Mesenchymal stem cell (in vitro differentiated cells and primary cell): Measurements from ENCODE around the gene RARB. TPM values are rescaled to one million over a fixed set of nuclear protein-coding genes. Genes with fewer than 3 reads are reported as not detected.

ENCODE experiments used
- DNase-seq: peaks from one replicate; pipeline ENCODE4 v3.0.0-alpha.2; 2013
- H2AFZ ChIP-seq: one replicate; pipeline ENCODE4 v1.6.1; 2013; ENCODE audit warnings: low read depth, mild to moderate bottlenecking, control low read depth, inconsistent platforms, low read length, moderate library complexity
- H2AK5ac ChIP-seq: 2 replicates; pipeline ENCODE4 v1.6.1; 2013; ENCODE audit warnings: low read length, moderate library complexity, mild to moderate bottlenecking, inconsistent platforms; ENCODE audit not compliant: severe bottlenecking
- H2BK120ac ChIP-seq: one replicate; pipeline ENCODE4 v1.6.1; 2013; ENCODE audit warnings: low read depth, mild to moderate bottlenecking, inconsistent platforms, low read length, moderate library complexity
- H2BK12ac ChIP-seq, 2 experiments: one replicate each; pipeline ENCODE4 v1.6.1; 2013; ENCODE audit warnings: inconsistent platforms in 2 of 2, low read length in 2 of 2, mild to moderate bottlenecking in 2 of 2, moderate library complexity in 2 of 2, control low read depth in 1 of 2
- H2BK15ac ChIP-seq: one replicate; pipeline ENCODE4 v1.6.1; 2013; ENCODE audit warnings: mild to moderate bottlenecking, low read depth, inconsistent platforms; ENCODE audit not compliant: poor library complexity, severe bottlenecking
- H2BK5ac ChIP-seq: 2 replicates; pipeline ENCODE4 v1.6.1; 2013; ENCODE audit warnings: low read depth, mild to moderate bottlenecking, low read length, control low read depth, inconsistent platforms; ENCODE audit not compliant: poor library complexity, severe bottlenecking
- H3K14ac ChIP-seq, 2 experiments: one replicate each; pipeline ENCODE4 v1.6.1; 2013; ENCODE audit warnings: inconsistent platforms in 2 of 2, low read length in 2 of 2, control low read depth in 1 of 2, mild to moderate bottlenecking in 1 of 2, moderate library complexity in 1 of 2
- H3K18ac ChIP-seq, 2 experiments: one replicate each; pipeline ENCODE4 v1.6.1; 2013; ENCODE audit warnings: inconsistent platforms in 2 of 2, low read length in 2 of 2, control low read depth in 1 of 2, low read depth in 1 of 2, mild to moderate bottlenecking in 1 of 2
- H3K23ac ChIP-seq, 2 experiments: one replicate each; pipeline ENCODE4 v1.6.1; 2013; ENCODE audit warnings: inconsistent platforms in 2 of 2, low read length in 2 of 2, mild to moderate bottlenecking in 2 of 2, moderate library complexity in 2 of 2, control low read depth in 1 of 2
- H3K27ac ChIP-seq: 2 replicates; pipeline ENCODE4 v1.5.1; 2013; ENCODE audit warnings: mild to moderate bottlenecking, moderate library complexity, low read length, control low read depth, inconsistent platforms; ENCODE audit not compliant: poor library complexity, severe bottlenecking
- H3K27me3 ChIP-seq, 2 experiments: 2 replicates each; pipeline versions ENCODE4 v1.6.1 to v1.7.0; 2013; ENCODE audit warnings: low read length in 2 of 2, mild to moderate bottlenecking in 2 of 2, moderate library complexity in 2 of 2, control low read depth in 1 of 2, inconsistent platforms in 1 of 2; ENCODE audit not compliant: control insufficient read depth in 1 of 2, insufficient read depth in 1 of 2
- H3K36me3 ChIP-seq, 2 experiments: 2 replicates each; pipeline versions ENCODE4 v1.6.1 to v1.7.0; 2013; ENCODE audit warnings: low read length in 2 of 2, control low read depth in 1 of 2, inconsistent platforms in 1 of 2, low read depth in 1 of 2, mild to moderate bottlenecking in 1 of 2; ENCODE audit not compliant: insufficient read depth in 2 of 2, control insufficient read depth in 1 of 2
- H3K4ac ChIP-seq, 2 experiments: one replicate each; pipeline ENCODE4 v1.6.1; 2013; ENCODE audit warnings: inconsistent platforms in 2 of 2, low read length in 2 of 2, mild to moderate bottlenecking in 2 of 2, moderate library complexity in 2 of 2, control low read depth in 1 of 2, low read depth in 1 of 2
- H3K4me1 ChIP-seq: 2 replicates; pipeline ENCODE4 v1.6.1; 2013; ENCODE audit warnings: low read depth, low read length, control low read depth; ENCODE audit not compliant: control insufficient read depth, insufficient read depth
- H3K4me2 ChIP-seq: 2 replicates; pipeline ENCODE4 v1.6.1; 2013; ENCODE audit warnings: low read length, mild to moderate bottlenecking, inconsistent platforms; ENCODE audit not compliant: poor library complexity, severe bottlenecking
- H3K4me3 ChIP-seq, 2 experiments: 2 replicates each; pipeline versions ENCODE4 v1.5.1 to v1.7.0; 2013; ENCODE audit warnings: low read length in 2 of 2, mild to moderate bottlenecking in 2 of 2, control low read depth in 1 of 2, low read depth in 1 of 2; ENCODE audit not compliant: insufficient read depth in 1 of 2
- H3K79me1 ChIP-seq: replicated peaks from 2 replicates; pipeline ENCODE4 v1.6.1; 2013; ENCODE audit warnings: mild to moderate bottlenecking, control low read depth, low read length, inconsistent platforms; ENCODE audit not compliant: poor library complexity, severe bottlenecking
- H3K9ac ChIP-seq: 2 replicates; pipeline ENCODE4 v1.7.0; 2013; ENCODE audit warnings: mild to moderate bottlenecking, low read length, moderate library complexity
- H3K9me3 ChIP-seq: 2 replicates; pipeline ENCODE4 v1.7.0; 2013; ENCODE audit warnings: mild to moderate bottlenecking, low read length; ENCODE audit not compliant: control insufficient read depth
- H4K8ac ChIP-seq: one replicate; pipeline ENCODE4 v1.6.1; 2013; ENCODE audit warnings: inconsistent platforms, mild to moderate bottlenecking, low read length, moderate library complexity
- H4K91ac ChIP-seq: one replicate; pipeline ENCODE4 v1.6.1; 2013; ENCODE audit warnings: mild to moderate bottlenecking, low read length, inconsistent platforms
- WGBS: methylation state at CpG from one replicate; pipeline ENCODE4 v1.1.7; 2013; ENCODE audit warnings: mixed read lengths; 5-methylcytosine and 5-hydroxymethylcytosine counted together
- polyA plus RNA-seq, 2 experiments: library from polyadenylated mRNA; stranded (reverse); fragments of 200-250 nt; gene quantifications; one replicate each; pipeline ENCODE4 v1.2.3, GENCODE V29; 2013

Gene RARB
- 1.1 TPM for polyA plus RNA-seq (2013, experiment 1 of 2)
- polyA plus RNA-seq (2013, experiment 2 of 2), result 1.2 TPM

DNA sequence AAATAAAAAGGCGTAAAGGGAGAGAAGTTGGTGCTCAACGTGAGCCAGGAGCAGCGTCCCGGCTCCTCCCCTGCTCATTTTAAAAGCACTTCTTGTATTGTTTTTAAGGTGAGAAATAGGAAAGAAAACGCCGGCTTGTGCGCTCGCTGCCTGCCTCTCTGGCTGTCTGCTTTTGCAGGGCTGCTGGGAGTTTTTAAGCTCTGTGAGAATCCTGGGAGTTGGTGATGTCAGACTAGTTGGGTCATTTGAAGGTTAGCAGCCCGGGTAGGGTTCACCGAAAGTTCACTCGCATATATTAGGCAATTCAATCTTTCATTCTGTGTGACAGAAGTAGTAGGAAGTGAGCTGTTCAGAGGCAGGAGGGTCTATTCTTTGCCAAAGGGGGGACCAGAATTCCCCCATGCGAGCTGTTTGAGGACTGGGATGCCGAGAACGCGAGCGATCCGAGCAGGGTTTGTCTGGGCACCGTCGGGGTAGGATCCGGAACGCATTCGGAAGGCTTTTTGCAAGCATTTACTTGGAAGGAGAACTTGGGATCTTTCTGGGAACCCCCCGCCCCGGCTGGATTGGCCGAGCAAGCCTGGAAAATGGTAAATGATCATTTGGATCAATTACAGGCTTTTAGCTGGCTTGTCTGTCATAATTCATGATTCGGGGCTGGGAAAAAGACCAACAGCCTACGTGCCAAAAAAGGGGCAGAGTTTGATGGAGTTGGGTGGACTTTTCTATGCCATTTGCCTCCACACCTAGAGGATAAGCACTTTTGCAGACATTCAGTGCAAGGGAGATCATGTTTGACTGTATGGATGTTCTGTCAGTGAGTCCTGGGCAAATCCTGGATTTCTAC, at the start of gene RARB:
Gene RARB (plus strand): TSS at position 322 of the 847 bp plus-strand sequence. CDS start 469 bp downstream, at position 791.
- Histone ChIP-seq H3K4me3 (peak within 1 kb of the TSS; percentile 45 to 78), H3K14ac (no peak within 1 kb of the TSS), H2BK12ac (peak within 1 kb of the TSS; percentile 12 to 90), H3K36me3 (no peaks in the 10 kb centered on the region), H3K27ac (peak within 1 kb of the TSS; percentile 62), H3K4me2 (peak within 1 kb of the TSS; percentile 89), H3K79me1 (no peaks in the 10 kb centered on the region), H3K18ac (peak within 1 kb of the TSS; percentile 72 to 77), H4K8ac (peak within 1 kb of the TSS; percentile 8), H2BK15ac (no peak within 1 kb of the TSS), H2AK5ac (peak within 1 kb of the TSS; percentile 81), H2AFZ (peak within 1 kb of the TSS; percentile 72), H3K4ac (peak within 1 kb of the TSS in 1 of 2 experiments; percentile 59), H3K9me3 (no peaks in the 10 kb centered on the region), H2BK120ac (no peak within 1 kb of the TSS), H3K4me1 (peaks cover 12% of the 10 kb centered on the region), H2BK5ac (no peak within 1 kb of the TSS), H3K27me3 (no peaks in the 10 kb centered on the region), H3K23ac (no peak within 1 kb of the TSS), H3K9ac (peak within 1 kb of the TSS; percentile 77), H4K91ac (peak within 1 kb of the TSS; percentile 8)
- peak; percentile 93 for DNase-seq
- WGBS, result 6% methylated on average over 27 of the region's 27 CpGs

DNA sequence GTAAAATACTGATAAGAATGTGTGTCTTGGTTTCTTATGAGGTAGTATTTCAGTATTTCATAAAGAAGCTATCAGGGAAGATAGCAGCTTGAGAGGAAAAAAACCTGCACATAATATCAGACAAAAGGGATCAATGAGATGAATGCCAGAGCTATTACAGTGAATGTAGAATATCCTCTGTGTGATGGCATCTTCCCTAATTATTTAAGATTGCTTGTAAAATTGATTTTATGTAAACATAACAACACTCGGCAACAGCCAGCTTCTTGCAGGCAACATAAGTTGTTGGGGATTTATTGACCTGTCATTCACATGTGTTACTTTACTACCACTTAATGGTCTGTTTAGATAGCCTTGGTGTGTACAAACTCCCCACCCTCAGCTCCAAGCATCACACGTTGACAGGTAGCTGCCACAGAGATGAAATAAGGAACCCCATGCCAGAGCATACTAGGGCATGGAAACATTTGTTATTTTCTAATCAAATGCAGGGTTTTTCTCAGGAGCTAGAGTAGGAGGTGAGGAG, 49.2 kb upstream of the RARB start:
- H2AK5ac ChIP-seq, result no peak overlapping the region
- no peaks in the 10 kb centered on the region for H3K36me3 ChIP-seq
- no peak overlapping the region for H3K9ac ChIP-seq
- no peak overlapping the region for H3K4me3 ChIP-seq
- no peak for DNase-seq
- no peak overlapping the region for H3K4me2 ChIP-seq
- no peak overlapping the region for H2BK5ac ChIP-seq
- H3K4me1 ChIP-seq, result no peaks in the 10 kb centered on the region
- H2BK15ac ChIP-seq, result no peak overlapping the region
- no peak overlapping the region for H4K91ac ChIP-seq
- H3K27me3 ChIP-seq, result peaks cover 0 to 85% of the 10 kb centered on the region in 2 experiments
- H2AFZ ChIP-seq, result no peak overlapping the region
- H3K9me3 ChIP-seq, result no peaks in the 10 kb centered on the region
- peak overlapping the region in 1 of 2 experiments; percentile 66 for H3K4ac ChIP-seq
- peak overlapping the region in 1 of 2 experiments; percentile 87 for H3K14ac ChIP-seq
- no peak overlapping the region for H4K8ac ChIP-seq
- no peak overlapping the region for H3K18ac ChIP-seq
- H2BK120ac ChIP-seq, result peak overlapping the region; percentile 78
- WGBS, result 0% methylated on average over 1 of the region's 2 CpGs
- peak overlapping the region; percentile 53 to 86 for H2BK12ac ChIP-seq
- H3K79me1 ChIP-seq, result no peaks in the 10 kb centered on the region
- no peak overlapping the region for H3K27ac ChIP-seq
- no peak overlapping the region for H3K23ac ChIP-seq

DNA sequence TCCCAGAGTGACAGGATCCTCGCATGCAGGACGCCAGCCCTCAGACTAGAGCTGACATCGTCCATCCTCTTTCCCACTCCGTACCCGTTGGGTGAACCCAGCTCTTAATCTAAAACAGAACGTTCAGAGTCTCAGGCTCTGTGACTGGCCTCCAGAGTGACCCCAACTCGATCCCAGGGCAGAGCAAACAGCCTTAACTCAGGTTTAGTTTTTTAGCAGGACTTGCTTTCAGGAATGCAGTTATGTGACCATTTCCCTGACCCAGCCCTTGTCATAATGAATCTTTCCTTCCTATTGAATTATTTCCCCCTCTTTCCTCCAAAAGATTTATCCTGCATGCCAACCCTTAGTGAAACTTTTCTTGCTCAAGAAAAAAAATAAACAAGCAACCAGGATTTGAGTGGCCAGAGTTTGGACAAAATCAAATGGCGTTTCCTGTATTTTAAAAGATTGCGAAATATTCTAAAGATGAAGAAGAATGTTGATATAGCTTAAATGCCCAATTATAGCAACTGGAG, 47.8 kb upstream of the RARB start:
- peak overlapping the region; percentile 50 to 82 for H3K18ac ChIP-seq
- peaks cover 0 to 82% of the 10 kb centered on the region in 2 experiments for H3K27me3 ChIP-seq
- H2BK5ac ChIP-seq, result no peak overlapping the region
- peak overlapping the region; percentile 64 for H2BK120ac ChIP-seq
- no peak overlapping the region for H2BK15ac ChIP-seq
- no peak overlapping the region for H4K8ac ChIP-seq
- peak; percentile 45 for DNase-seq
- no peaks in the 10 kb centered on the region for H3K9me3 ChIP-seq
- H3K23ac ChIP-seq, result no peak overlapping the region
- no peaks in the 10 kb centered on the region for H3K36me3 ChIP-seq
- H3K4me2 ChIP-seq, result no peak overlapping the region
- no peak overlapping the region for H3K4me3 ChIP-seq
- H2BK12ac ChIP-seq, result peak overlapping the region in 1 of 2 experiments; percentile 83
- H3K27ac ChIP-seq, result no peak overlapping the region
- no peaks in the 10 kb centered on the region for H3K79me1 ChIP-seq
- peak overlapping the region; percentile 63 for H2AFZ ChIP-seq
- H3K4ac ChIP-seq, result peak overlapping the region in 1 of 2 experiments; percentile 69
- H3K14ac ChIP-seq, result peak overlapping the region in 1 of 2 experiments; percentile 65
- no peak overlapping the region for H3K9ac ChIP-seq
- 25% methylated on average over 9 of the region's 9 CpGs for WGBS
- H4K91ac ChIP-seq, result peak overlapping the region; percentile 72
- no peak overlapping the region for H2AK5ac ChIP-seq
- H3K4me1 ChIP-seq, result no peaks in the 10 kb centered on the region

DNA sequence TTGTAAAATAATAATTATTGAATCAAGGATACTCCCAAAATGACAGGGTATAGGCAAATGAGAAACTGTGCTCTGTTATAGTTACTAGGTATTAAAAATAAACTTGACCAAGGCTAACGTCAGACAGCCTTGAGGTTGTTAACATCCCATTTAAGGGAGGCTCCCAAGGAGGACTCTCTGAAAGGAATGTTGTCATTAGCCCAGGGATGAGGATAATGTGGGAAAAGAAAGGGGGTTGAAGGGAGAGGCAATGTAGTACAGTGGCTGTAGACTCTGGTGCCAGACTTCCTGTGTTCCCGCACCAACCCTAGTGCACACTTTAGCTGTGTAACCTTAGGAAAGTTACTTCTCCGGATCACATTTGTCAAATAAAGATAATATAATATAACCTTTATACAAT, 47.0 kb upstream of the RARB start:
- no peak overlapping the region for H2BK15ac ChIP-seq
- H3K27me3 ChIP-seq, result peaks cover 0 to 82% of the 10 kb centered on the region in 2 experiments
- no peak overlapping the region for H4K91ac ChIP-seq
- H3K36me3 ChIP-seq, result no peaks in the 10 kb centered on the region
- peak overlapping the region in 1 of 2 experiments; percentile 62 for H3K18ac ChIP-seq
- peak overlapping the region in 1 of 2 experiments; percentile 68 for H3K4ac ChIP-seq
- no peaks in the 10 kb centered on the region for H3K9me3 ChIP-seq
- 41% methylated on average over 1 of the region's 3 CpGs for WGBS
- no peak overlapping the region for H3K27ac ChIP-seq
- no peak overlapping the region for H2BK5ac ChIP-seq
- peak overlapping the region in 1 of 2 experiments; percentile 46 for H3K14ac ChIP-seq
- peak overlapping the region; percentile 24 for H2AFZ ChIP-seq
- H3K79me1 ChIP-seq, result no peaks in the 10 kb centered on the region
- no peak overlapping the region for H2AK5ac ChIP-seq
- H3K9ac ChIP-seq, result no peak overlapping the region
- no peak overlapping the region for H3K4me2 ChIP-seq
- H2BK120ac ChIP-seq, result no peak overlapping the region
- no peak overlapping the region for H3K4me3 ChIP-seq
- no peak overlapping the region for H4K8ac ChIP-seq
- DNase-seq, result peak; percentile 33
- H3K4me1 ChIP-seq, result no peaks in the 10 kb centered on the region
- peak overlapping the region in 1 of 2 experiments; percentile 96 for H2BK12ac ChIP-seq
- no peak overlapping the region for H3K23ac ChIP-seq
